Central memory CD4-positive, alpha-beta T cell (primary cell): Measurements from ENCODE around the gene GPR62.
A peak's percentile ranks its signal among the peaks of the same experiment; 100 is the strongest.

Source experiments
- DNase-seq: peaks from one replicate; pipeline ENCODE4 v3.0.0; 2022

GPR62 gene

DNA sequence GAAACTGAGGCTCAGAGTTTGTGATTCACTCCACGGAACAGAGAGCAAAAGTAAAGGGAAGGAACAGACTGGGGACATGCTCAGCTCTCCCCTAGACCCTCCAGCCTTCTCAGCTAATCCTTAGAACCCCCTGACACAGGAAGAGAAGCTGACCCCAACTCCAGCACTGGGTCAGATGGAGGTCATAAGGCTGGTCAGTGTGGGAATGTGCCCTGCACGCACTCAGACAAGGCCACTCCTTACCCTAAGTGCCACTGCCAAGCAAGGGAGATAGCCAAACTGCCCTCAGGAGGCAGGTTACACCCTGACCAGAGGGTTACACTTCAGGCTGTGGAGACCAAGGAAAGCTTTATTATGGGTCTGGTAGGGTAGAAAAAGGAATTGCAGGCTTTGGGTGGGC lies 39.3 kb downstream of the GPR62 start:
- no peak for DNase-seq

DNA sequence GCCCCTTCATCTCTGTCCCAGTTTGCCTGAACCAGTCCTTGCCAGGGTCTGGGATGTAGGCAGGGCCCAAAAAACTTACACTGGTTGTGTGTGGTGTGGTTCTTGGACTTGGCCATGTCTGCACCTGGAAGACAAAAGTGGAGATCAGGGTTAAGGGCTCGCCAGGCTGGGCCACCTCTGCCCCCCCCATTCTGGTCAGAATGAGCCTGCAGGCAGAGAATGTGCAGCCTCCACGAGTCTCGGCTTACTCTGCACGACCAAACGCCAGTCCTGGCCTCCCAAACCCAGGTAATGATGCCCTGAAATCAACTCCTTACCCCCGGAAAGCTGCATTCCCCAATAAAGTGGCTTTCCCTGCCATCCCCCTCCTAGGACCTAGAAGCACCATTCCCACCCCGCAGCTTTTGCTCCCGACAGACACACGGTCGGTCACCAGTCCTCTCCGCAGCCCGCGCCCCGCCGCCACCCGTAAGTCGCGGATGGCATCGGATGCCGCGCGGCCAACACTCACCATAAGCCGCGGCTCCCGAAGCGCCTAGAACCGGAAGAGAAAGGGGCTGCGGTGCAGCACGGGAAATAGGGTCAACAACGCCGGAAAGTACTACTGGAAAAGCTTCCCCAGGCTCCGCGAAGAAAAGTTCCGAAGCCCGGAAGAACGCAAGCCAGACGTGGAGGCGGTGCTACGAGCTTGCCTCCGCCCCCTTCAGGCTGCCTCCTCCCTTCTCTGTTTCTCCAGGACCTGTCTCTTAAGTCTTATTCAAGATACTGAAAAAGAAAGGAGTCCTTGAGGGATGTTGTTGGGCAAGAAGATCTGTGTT lies 40.4 kb downstream of the GPR62 start, which contains the start of gene RPL29:
TSS of gene RPL29 (minus strand) at position 550 of the 818 bp plus-strand sequence. CDS start at position 116, 434 bp downstream.
- DNase-seq = peak; percentile 91

DNA sequence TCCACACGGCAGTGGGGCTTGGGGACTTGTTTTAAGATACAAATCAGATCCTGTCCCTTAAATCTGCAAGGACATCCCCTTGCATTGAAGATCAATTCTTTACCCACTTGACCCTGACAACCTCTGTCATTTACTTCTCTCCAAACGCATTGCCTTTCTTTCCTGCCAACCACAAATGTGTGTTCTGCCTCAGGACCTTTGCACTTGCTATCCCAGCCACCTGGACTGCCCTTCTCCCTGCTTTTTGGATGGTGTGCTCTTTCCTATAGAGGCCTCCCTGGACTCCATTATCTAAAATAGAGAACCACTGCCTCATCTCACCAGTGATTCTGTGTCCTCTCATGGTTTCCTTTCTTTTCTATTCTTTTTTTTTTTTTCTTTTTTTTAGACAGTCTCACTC lies 42.0 kb downstream of the GPR62 start:
- DNase-seq = no peak

DNA sequence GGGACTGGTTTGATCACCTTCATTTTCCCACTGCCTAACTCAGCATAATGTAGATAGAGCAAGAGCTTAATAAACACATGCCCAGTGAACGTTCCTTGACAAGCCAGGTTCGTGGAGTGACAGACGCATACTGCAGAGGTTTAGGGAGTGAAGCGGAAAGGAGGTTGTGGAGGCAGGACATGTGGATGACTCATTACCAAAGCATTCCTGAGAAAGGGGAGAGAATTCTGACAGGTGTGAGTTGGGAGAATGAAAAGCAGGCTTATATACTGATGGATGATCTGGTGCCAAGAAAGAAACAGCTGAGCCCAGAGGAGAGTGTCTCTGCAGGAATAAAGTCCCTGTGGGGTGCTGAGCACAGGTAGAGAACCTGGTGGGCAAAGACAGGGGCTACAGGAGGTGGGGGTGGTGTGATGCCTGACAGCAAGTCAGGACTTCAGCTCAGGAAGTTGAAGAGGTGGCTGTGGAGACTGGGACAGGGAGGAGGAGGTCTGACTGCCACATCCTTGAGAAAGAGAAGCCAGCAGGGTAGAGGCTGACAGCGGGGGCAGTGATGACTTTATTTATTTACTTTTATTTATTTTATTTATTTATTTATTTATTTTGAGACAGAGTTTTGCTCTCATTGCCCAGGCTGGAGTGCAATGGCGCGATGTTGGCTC lies 42.9 kb downstream of the GPR62 start:
- DNase-seq = no peak

DNA sequence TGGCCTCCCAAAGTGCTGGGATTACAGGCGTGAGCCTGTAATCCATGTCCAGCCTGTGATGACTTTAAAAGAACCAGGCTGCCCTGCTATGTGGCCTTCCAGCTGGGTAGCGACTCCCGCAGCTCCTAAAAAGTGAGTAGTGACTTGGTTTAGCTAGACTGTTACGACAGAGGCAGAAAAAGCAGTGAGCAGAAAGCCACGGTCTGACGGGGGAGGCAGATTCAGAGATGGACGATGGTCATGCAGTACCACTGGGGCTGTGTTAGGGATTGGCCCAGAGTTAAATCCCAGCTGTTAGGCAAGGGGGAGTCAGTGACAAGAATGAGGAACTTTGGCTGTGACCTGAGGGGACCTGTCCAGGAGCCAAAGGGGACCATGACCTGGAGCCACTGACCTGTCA lies 43.6 kb downstream of the GPR62 start:
- no peak for DNase-seq

DNA sequence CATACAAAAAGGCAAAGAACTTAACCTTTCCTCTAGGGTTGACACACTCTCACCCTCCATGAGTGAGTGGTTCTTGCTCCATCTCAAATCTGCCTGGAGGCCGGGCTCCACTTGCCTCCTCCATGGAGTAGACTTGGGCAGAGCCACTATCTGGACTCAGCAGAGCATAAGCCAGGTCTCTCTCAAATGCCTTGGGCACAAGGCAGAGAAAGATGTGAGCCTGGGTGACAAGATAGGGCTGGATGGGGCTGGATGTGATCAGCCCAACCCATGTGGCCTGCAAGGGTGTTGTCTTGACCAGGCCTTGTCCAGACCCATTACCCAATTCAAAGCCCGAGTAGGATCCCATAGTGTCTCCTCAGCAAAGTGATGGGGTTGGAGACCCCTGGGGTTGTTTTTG lies 44.7 kb downstream of the GPR62 start:
- DNase-seq = no peak

DNA sequence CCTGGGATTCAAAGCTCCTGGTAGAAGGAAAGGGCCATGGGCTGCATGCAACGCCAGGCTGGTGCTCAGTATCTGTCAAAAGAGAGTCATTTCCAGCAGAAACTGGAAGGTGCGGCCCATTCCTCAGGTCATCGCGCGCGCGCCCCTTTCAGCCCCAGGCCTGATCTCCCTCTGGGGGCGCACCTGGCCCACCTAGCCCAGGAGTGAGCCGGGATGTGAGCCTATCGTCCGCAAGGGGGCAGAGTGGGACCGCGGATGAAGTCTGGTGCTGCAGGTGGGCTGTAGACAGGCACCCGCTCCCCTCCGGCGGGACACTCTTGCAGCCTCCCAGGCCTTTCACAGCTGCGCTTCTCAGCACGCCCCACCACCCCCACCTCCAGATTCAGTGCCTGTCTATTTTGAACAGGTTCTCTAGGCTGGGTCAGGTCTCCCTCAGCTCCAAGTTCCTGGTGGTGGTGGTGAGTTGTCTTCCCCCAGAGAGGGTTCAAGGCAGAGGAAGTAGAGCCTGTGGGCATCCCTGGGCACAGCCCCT lies 46.3 kb downstream of the GPR62 start:
- peak; percentile 78 for DNase-seq

DNA sequence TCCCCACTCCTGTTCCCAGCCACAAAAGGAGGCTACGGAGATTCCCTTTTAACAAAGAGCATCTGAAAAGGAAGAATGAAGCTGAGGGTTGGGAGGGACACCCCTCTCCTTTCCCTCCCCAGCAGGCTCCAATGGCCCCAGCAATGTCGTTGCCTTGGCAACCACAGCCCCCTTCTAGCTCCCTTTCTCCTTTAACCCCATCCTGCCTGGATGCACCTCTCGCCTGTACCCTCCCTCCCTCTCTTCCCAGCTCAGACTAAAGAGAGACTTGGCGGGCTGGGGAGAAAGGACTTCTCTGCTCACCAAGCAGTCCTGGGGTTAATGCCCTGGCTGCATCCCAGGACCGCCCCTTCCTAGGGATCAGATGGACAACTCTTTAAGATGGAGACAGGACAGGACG lies 47.6 kb downstream of the GPR62 start:
- DNase-seq = no peak

DNA sequence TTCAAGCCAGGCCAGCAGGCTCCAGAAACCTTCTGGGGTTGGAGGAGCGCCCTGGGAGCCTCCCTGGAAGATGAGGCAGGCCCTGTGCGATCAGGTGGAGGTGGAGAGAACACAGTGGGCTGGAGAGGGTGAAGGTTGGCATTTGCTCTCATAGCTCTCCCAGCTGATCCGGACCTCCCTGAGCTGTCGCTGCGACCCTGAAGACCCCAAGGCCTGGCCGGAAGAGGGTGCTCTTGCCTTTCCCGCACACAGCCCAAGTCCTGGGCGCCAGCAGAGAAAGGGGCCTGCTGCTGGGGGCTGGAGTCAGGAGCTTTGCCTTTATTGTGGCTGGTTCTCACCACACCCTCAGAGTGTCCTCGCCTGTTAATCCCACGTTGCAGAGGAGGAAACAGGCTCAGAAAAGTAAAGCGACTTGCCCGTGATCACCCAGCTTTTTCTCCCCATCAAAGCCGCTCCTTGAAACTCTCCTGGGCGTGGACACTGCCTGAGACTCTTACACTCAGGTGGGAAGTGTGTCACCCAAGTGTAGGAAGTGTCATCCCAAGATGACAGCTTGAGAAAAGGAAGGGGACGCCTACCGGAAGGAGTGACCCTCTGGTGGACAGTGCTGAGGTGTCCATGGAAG lies 49.1 kb downstream of the GPR62 start:
- no peak for DNase-seq

DNA sequence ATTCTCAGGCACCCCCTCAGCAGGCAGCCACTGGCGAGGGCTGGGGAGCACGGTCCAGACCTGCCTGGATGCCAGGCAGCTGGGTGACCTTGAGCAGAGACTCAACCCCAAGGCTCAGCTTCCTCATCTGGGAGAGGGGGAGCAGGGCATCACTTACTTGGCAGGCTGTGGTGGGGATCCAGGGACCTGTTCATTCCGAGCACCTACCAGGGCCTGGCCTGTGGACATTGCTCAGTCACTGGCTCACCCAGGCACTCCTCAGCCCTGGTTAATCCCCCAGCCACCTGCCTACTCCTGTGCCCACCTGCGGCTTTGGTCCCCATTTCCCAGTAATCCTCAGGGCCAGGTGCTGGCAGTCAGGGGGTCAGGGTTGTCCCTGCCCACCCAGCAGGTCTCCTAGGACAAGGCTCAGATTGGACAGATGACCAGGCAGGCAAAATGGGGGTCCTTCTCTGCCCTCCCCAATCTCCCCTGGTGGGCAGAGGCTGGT lies 49.8 kb downstream of the GPR62 start:
- no peak for DNase-seq

DNA sequence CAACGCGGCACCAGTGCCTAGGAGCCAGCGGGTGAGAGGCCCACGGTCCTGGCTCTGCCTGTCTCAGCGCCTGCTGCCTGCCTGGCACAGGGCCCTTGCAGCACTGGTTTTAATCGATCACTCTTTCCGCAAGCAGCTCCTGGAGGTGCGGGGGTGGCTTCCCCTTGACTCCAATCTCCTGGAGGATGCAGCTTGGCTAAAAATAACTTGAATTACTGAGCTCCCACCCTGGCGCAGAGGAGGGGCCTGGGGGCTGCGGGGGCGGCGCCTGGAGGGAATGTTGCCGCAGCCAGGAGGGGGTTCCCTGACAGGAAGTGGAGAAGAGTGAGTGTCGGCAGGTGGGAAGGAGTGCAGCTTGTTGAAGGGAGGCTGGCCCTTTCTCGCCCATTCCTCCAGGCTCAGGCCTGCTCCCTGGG lies 50.4 kb downstream of the GPR62 start:
- no peak for DNase-seq

DNA sequence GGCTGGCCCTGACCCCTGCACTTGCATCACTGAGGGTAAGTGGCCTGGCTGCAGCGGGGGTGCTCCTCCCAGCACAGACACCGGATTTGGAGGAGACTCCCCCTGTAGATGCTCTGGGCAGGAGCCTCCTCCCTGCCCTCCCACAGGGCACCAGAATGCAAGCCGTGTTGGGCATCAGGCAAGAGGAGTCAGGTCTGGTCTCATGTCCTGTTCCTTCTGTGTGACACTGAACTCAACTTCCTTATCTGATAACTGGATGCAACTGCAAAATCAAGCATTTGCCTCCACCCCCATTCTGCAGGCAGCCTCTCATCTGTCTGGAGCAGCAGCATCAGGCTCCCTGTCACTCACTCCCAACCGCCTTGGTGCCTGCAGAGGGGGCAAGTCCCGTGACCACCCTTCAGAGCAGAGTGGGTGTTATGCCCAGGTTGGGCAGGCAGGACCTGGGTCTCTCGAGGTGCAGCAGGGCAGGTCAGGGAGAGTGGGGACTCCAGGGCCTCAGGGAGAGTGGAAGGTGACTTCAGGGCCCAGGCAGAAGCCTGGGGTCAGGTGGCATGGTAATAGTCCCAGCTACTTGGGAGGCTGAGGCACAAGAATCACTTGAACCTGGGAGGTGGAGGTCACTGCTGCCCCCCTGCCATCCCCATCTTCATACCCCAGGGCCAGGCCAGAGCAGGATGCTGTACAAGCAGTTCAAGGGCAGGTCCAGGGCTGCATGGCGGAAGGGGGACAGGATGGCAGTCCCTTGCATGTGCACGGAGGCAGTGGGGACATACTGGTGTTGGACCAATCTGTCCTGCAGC lies 51.0 kb downstream of the GPR62 start:
- DNase-seq = no peak

DNA sequence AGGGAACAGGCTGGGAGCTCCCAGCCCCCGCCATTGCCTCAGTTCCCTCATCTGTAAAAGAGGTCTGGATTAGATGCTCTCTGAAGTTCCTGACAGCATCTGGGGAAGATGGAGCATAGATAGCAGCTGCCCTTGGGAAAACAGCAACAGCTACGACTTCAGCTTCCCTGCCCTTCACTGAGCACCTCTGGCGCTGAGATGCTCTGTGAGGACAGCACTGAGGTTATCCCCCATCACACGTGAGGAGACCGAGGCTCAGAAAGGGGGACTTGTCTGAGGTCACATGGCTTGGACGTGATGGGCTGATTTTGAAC lies 51.6 kb downstream of the GPR62 start:
- no peak for DNase-seq
